DOHH2 (cell line): ENCODE data around the gene TMEM114.

Experiments
- H3F3A ChIP-seq: fragments of 200-600 bp; sonication (generic), shearing (Covaris generic); 2 replicates; pipeline ENCODE4 v1.6.0; 2016; ENCODE audit warnings: antibody characterized with exemption, mild to moderate bottlenecking; ENCODE audit not compliant: control insufficient read depth, insufficient read depth
- H3K27ac ChIP-seq: fragments of 200-600 bp; sonication (generic); 2 replicates; pipeline ENCODE4 v1.5.1; 2014; ENCODE audit warnings: low read depth, mild to moderate bottlenecking, low read length, moderate library complexity
- H3K27me3 ChIP-seq: fragments of 200-600 bp; sonication (generic); 2 replicates; pipeline ENCODE4 v1.6.1; 2014; ENCODE audit warnings: mild to moderate bottlenecking, low read length, mixed read lengths; ENCODE audit not compliant: control insufficient read depth
- H3K36me3 ChIP-seq: fragments of 200-600 bp; sonication (generic); 2 replicates; pipeline ENCODE4 v1.6.1; 2014; ENCODE audit warnings: mild to moderate bottlenecking, low read length, moderate library complexity, mixed read lengths; ENCODE audit not compliant: control insufficient read depth
- H3K4me1 ChIP-seq: fragments of 200-600 bp; sonication (generic); 2 replicates; pipeline ENCODE4 v1.6.1; 2014; ENCODE audit warnings: mild to moderate bottlenecking, low read length, mixed read lengths; ENCODE audit not compliant: control insufficient read depth
- H3K4me2 ChIP-seq: fragments of 200-600 bp; sonication (generic); 2 replicates; pipeline ENCODE4 v1.6.0; 2014; ENCODE audit warnings: mild to moderate bottlenecking, low read length, moderate library complexity
- H3K4me3 ChIP-seq: fragments of 200-600 bp; sonication (generic); 2 replicates; pipeline ENCODE4 v1.5.1; 2014; ENCODE audit warnings: mild to moderate bottlenecking, low read length, mixed read lengths
- H3K79me2 ChIP-seq: fragments of 200-600 bp; sonication (generic); 2 replicates; pipeline ENCODE4 v1.6.1; 2014; ENCODE audit warnings: mild to moderate bottlenecking, low read length, mixed read lengths; ENCODE audit not compliant: control insufficient read depth
- H3K9me2 ChIP-seq: fragments of 200-600 bp; sonication (generic); replicated peaks from 2 replicates; pipeline ENCODE4 v1.6.1; 2014; ENCODE audit warnings: mild to moderate bottlenecking, low read length, mixed read lengths; ENCODE audit not compliant: control insufficient read depth
- H3K9me3 ChIP-seq: fragments of 200-600 bp; sonication (generic); 2 replicates; pipeline ENCODE4 v1.6.1; 2014; ENCODE audit warnings: antibody characterized with exemption, low read length, mixed read lengths; ENCODE audit not compliant: control insufficient read depth, insufficient read depth
- H4K20me1 ChIP-seq: fragments of 200-600 bp; sonication (generic); 2 replicates; pipeline ENCODE4 v1.6.0; 2014; ENCODE audit warnings: low read depth, mild to moderate bottlenecking, antibody characterized with exemption, low read length, moderate library complexity; ENCODE audit not compliant: control insufficient read depth, insufficient read depth
- CTCF ChIP-seq: fragments of 200-600 bp; sonication (generic); IDR thresholded peaks from one replicate; pipeline ENCODE4 v1.5.1; 2014; ENCODE audit warnings: antibody characterized with exemption, mild to moderate bottlenecking, low read depth, low read length; ENCODE audit not compliant: poor library complexity, severe bottlenecking
- EZH2phosphoT487 ChIP-seq: fragments of 200-600 bp; sonication (generic); IDR thresholded peaks from 2 replicates; pipeline ENCODE4 v1.6.1; 2017; ENCODE audit warnings: borderline replicate concordance, mild to moderate bottlenecking, antibody characterized with exemption, low read length, moderate library complexity, mixed read lengths

TMEM114 gene

GRCh38 chr16:8594149-8594666, 3.9 kb upstream of the TMEM114 start:
- Histone ChIP-seq H3F3A (no peaks in the 10 kb centered on the region), H3K9me2 (no peaks in the 10 kb centered on the region), H3K4me3 (no peak overlapping the region), H3K9me3 (no peaks in the 10 kb centered on the region), H3K27me3 (no peaks in the 10 kb centered on the region), H3K4me1 (no peaks in the 10 kb centered on the region), H3K27ac (no peak overlapping the region), H3K79me2 (no peaks in the 10 kb centered on the region), H4K20me1 (no peaks in the 10 kb centered on the region), H3K36me3 (no peaks in the 10 kb centered on the region), H3K4me2 (no peak overlapping the region)
- TF ChIP-seq CTCF (no peak), EZH2phosphoT487 (no peak)

GRCh38 chr16:8591451-8591850, 1.1 kb upstream of the TMEM114 start:
- H3K4me3 ChIP-seq, result no peak overlapping the region
- no peak overlapping the region for H3K27ac ChIP-seq
- H3K79me2 ChIP-seq, result no peaks in the 10 kb centered on the region
- TF ChIP-seq CTCF (no peak), EZH2phosphoT487 (no peak)
- no peaks in the 10 kb centered on the region for H4K20me1 ChIP-seq
- H3K36me3 ChIP-seq, result no peaks in the 10 kb centered on the region
- no peaks in the 10 kb centered on the region for H3F3A ChIP-seq
- H3K9me3 ChIP-seq, result no peaks in the 10 kb centered on the region
- H3K4me1 ChIP-seq, result no peaks in the 10 kb centered on the region
- no peaks in the 10 kb centered on the region for H3K27me3 ChIP-seq
- H3K9me2 ChIP-seq, result no peaks in the 10 kb centered on the region
- H3K4me2 ChIP-seq, result no peak overlapping the region

GRCh38 chr16:8590811-8591210, 500 bp upstream of the TMEM114 start:
- TF ChIP-seq EZH2phosphoT487 (no peak), CTCF (no peak)
- Histone ChIP-seq H3K79me2 (no peaks in the 10 kb centered on the region), H3K4me1 (no peaks in the 10 kb centered on the region), H3F3A (no peaks in the 10 kb centered on the region), H3K27ac (no peak overlapping the region), H4K20me1 (no peaks in the 10 kb centered on the region), H3K4me2 (no peak overlapping the region), H3K4me3 (no peak overlapping the region), H3K27me3 (no peaks in the 10 kb centered on the region), H3K9me3 (no peaks in the 10 kb centered on the region), H3K36me3 (no peaks in the 10 kb centered on the region), H3K9me2 (no peaks in the 10 kb centered on the region)
